G401.6 (cell line): ENCODE results near the gene FAP.

Experiments used
- FAIRE-seq: peaks from 2 replicates; lab custom pipeline; 2012; peaks lifted over from hg19 to GRCh38; lab: Jason Lieb, UNC

The FAP gene

GRCh38 chr2:162126111-162126519, 117.1 kb downstream of the FAP start:
- FAIRE-seq: no peak

- no peak for FAIRE-seq
These were observed 118.1 kb downstream of the FAP start for GRCh38 chr2:162125138-162125537.

GRCh38 chr2:162123806-162124758, 119.2 kb downstream of the FAP start:
- peak; percentile 95 for FAIRE-seq
